AG20443 (cell line): ENCODE data around the gene RFNG.

Experiments used
- DNase-seq: peaks from one replicate; pipeline ENCODE4 v3.0.0; 2012; ENCODE audit warnings: low spot score, mixed read lengths

The RFNG gene

DNA sequence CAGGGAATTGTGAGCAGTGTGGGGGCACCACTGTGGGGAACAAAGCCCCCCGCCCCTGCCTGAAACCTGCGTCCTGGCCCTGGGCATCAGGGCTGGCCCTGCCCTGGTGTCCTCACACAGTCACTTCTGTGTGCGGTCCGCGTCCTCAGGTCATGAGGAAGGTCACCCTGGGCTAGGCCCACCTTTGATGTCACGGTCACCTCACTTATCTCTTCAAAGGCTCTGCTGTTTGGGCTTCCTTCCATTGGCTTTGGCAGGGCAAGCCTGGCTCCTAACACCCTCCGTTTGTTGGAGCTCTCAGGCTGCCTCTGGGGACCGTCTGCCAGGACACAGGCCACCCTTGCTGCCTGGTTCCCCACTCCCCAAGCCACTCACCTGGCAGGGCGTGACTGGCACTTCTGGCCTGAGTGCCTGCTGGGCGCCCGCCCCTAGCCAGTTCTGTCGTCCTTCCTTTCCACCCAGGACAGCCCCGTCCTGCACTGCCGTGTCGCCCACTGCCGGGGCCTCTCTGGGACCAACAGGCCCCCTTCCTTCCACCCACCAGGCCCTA is 37.8 kb downstream of the RFNG start:
- no peak for DNase-seq

DNA sequence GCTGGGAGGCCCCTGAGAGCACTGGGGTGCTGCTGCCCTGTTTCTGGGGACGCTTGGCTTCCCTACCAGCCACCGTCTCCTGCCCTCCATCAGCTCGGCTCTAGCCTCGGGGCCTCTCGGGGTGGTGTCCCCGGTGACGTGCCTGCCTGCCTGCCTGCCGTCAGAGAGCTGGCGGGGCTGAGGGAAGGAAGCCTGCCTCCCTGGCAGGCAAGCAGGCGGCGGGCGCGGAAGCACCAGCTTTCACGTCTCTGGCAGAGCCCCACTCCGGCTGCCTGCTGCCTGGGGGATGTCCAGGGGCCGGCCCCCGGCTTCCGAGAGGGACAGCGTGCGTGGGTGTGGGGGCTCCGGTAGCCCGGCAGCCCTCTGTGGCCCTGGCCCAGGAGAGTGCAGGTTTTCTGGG is 38.3 kb downstream of the RFNG start:
- DNase-seq = no peak

- no peak for DNase-seq
Observed at GRCh38 chr17:82012640-82013295, 38.8 kb downstream of the RFNG start.

- DNase-seq = no peak
Observed at GRCh38 chr17:82012261-82012639, 39.4 kb downstream of the RFNG start.

- DNase-seq = no peak
Observed at GRCh38 chr17:82011617-82012187, 39.9 kb downstream of the RFNG start.

- no peak for DNase-seq
Observed at GRCh38 chr17:82010575-82011525, 40.8 kb downstream of the RFNG start.

GRCh38 chr17:82009413-82009812 is 42.2 kb downstream of the RFNG start:
- no peak for DNase-seq

DNA sequence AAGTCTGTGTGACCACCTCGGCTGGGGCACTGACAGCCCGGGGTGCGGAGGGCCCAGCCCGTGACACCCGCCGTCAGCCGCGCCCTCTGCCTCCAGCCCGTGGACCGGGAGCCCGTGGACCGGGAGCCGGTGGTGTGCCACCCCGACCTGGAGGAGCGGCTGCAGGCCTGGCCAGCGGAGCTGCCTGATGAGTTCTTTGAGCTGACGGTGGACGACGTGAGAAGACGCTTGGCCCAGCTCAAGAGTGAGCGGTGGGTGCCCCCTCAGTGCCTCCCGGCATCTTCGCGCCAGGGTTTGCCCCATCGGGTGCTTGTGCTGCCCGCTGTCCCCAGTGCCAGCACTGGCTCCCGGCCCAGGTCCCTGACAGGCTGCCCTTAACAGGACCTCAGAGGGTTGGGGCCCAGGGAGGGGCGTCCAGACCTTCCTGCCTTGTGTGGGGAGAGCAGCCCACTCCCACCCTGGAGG is 42.6 kb downstream of the RFNG start:
- no peak for DNase-seq

DNA sequence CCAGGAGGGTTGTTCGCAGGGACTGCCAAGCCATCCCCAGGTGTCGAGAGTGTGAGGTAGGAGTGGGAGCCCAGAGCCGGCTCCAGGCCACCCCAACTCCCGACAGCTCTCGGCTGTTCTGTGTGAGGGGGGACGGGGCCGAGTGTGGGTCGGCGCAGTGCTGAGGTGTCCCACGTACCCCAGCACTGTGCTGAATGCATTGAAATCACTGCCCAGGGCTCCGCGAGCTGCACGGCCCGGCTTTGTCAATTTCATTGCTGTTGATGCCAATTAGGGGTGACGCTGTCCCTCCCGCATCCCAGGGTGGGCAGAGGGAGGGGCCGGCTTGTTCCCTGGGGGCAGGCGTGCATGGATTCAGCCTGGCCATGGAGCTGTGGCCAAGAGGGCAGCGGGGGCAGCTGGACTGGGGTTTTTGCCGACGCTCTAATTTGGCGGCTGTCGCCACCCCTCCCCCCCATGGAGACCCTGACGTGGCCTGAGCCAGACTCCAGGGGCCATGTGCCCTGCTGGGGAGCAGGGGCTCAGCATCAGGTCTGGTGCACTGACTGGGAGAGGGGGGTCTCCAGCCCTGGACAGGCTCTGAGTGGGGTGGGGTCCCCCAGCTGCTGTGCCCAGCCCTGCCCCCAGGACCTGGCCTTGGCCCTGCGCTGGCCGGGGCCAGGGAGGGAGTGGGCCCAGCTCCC is 43.2 kb downstream of the RFNG start:
- no peak for DNase-seq

DNA sequence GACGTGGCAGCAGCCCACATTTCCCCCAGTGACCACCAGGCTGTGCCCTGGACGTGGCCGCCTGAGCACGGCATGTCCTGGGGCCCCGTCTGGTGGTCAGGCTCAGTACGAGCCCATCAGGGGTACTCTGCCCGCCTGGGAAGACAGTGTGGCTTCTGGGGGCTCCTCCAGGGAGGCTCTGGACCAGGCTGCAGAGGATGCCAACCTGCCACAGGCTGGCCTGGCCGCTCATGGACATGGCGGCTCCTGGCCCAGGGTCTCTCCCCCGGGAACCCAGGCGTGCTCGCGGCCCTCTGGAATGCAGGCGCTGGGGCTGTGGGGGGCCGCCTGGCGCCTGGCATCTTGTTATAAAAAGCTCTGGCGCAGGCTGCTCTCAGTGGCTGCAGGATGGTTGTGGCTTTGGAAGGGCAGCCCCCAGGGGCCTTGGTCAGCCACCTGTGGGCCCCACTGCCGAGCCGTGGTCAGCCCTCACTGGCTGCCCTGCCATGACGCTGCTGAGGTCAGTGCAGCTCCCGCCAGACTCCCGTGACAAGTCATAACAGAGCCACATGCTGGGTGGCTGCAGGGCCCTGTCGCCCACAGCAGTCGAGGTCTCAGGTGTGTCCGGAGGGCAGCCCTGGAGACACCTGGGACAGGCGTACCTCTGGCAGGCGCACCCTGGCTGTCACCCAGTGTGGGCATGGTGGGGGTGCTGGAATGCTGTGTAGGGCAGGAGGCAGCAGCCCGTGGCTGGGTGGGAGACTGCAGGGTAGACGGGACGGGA is 43.9 kb downstream of the RFNG start:
- no peak for DNase-seq

- DNase-seq = no peak
Observed at GRCh38 chr17:82007228-82007494, 44.5 kb downstream of the RFNG start.

DNA sequence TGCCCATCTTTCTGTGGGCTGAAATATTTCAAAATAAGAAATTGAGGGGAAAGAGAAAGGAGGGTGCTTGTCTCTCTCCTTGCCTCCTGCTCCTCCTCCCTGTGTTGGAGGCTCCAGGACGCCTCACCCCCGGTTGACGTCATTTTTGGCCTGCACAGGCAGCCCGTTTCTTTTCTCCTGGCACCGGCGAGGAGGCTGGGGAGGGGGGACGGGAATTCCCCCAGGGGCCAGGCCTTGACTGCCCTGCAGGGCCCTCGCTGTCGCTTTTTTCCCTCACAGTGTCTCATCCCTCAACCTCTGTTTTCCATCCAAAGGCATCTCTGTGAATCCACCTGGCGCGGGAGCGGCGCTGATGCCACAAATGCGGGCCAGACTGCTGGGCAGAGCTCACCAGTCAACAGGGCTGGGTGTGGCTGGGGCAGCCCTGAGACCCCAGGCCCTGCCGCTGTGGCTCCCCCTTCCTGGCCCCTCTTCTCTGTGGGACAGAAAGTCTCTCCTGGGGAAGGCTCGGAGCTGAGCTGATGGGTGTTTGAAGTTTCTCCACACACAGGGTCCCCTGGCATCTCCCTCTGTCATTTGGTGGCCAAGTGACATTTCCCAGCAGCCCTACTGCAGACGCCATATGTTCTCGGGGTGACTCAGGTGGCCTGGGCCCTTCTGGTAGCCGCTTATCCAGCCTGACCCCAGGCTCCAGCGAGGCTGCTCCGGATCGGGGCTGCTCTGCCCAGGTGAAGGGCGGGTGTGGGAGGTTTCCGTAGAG is 45.0 kb downstream of the RFNG start:
- peak; percentile 67 for DNase-seq

GRCh38 chr17:82005701-82006348 is 45.8 kb downstream of the RFNG start:
- no peak for DNase-seq

DNA sequence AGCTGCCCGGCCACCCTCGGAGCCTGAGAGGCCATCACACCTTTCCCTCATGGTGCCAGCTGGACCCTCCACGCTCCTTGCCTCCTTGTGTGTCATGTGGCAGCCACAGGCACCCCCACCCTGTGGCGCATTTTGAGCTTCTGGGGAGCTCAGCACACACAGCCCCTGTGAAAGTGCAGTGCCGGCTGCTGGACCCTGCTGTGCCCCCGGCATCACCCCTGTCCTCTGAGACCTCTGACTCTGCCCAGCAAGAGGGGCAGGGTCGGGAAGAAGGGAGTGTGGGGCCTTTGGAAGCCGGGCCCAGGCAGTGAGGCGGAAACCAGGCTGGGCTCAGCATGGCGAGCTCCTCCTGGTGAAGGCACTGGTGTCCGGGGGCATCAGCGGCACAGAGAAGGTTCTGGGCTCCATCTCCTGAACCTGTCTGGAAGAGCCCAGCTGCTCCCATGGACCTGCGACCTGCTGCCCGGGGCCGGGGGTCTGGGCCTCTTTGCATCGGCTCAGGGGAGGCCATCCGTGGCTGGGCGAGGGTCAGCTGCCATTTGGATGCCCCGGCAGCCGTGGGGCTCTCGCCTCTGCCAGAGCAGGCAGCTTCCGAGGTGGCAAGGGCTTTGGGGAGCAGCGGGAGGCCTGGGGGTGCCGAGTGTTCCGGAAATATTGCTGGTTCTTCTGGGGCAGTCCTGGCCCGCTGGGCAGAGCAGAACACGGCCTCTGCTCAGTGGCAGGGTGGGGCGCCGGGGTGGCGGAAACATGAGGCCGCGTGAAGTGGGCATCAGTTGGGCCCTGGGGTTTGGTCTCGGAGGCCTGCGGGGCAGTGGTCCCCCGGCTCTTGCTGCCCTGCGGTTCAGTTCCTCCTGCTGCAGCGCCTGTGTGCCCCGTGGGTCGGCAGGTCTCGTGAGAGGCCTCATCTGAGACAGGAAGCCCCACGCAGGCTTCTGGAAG is 46.8 kb downstream of the RFNG start:
- DNase-seq = no peak

DNA sequence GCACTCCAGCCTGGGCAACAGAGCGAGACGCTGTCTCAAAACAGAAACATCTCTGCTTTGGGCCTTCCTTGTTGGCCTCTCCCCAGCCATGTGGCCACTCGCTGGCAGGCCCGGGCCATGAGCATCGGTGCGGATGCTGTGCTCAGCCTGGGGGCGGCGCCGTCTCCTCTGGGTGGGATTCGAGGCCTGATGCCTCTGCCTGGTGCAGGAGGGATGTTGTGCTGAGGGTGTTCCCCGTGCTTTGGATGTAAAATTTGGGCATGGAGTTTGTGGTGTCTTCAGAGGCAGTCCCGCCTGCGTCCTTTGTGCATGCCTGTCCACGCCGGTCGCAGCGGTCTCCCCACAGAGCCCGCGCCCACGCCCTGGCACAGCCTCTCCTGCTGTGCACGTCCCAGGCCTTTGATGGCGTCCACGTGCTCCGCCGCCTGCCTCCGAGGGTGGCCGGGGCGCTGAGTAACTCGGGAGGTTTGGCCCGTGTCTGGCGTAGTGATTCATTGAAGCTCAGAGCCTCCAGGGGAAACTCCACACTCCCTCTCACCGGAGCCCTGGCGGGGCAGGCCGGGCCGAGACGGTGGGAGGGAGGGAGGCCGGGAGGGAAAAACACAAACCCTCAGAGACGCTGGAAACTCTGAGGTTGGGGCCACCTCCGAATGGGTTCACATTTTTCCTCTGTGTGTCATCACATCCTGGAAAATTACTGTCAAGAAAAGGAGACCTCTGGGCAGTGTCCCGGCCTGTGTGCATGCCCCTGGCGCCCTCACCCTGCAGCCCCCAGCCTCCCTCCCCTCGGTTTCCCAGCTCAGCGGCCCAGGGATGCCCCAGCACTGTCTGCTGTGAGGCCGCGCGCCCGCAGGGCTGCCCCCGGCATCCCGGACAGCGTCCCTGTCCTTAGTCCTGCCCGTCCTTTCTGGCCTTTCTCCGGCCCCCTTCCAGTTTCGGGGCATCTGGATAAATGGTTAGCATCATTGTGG is 47.9 kb downstream of the RFNG start:
- DNase-seq = peak; percentile 95

DNA sequence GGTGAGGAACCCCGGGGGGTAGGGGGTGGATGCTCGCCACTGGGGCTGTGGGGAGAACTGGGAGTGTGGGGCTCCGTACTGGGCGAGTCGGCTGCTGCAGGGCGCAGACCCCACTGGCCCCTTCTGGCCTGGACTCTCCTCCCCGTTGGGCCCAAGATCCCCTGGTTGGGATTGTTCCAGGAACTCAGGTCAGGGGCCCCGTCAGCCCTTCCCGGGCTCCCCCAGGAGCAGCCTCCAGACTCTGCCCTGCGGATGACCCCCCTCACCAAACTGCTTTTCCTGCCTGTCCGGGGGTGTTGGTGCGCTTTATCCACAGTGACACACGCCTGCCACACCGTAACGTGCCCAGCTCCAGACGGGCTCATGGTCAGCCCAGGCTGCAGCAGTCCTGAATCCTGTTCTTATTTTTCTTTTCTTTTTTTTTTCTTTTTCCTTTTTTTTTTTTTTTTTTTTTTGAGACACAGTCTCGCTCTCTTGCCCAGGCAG is 50.0 kb downstream of the RFNG start:
- no peak for DNase-seq

DNA sequence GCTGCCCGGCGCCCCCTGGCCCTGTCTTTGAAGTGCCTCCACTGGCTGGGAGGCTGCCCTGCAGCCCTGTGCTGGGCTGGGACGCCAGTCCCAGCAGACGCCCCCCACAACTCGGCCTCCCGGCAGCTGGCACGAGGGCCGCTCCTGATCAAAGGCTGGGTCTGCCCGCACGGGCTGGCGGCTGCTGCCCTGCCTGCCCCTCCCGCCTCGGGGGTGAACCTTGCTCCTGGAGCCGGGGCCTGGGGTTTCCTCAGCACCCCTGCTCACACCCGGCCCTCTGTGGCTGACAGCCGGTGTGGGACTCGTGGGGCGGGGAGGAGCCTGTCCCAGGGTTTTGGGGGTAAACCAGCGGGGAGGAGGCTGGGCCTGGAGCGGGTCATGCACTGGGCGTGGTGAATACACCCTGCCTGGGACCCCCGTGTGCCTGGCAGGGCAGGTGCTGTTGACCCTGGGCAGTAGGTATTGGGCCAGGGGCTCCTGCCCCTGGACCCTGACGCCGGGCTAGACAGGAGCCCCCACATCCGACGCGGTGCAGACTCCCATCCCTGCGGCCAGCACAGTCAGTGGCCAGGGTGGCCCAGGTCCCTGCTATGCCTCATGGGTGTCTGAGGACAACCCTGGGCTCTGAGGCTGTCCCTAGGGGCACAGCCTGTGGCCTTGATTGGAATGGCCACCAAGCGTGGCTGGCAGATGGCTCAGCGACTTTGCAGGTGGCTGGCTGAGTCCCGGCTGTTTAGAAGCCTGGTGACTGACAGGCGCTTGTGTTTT is 50.6 kb downstream of the RFNG start:
- DNase-seq = no peak
